ENCODE measurements around the gene STK32B. TPM values are rescaled to one million over a fixed set of nuclear protein-coding genes. Genes with fewer than 3 reads are reported as not detected.
A peak's percentile ranks its signal among the peaks of the same experiment; 100 is the strongest.

Gene STK32B
- total and polyA plus RNA-seq, 8 donors, result 0.61 to 5.5 (median 3.1) TPM

- no peak for DNase-seq
- 29 to 57% (median 42%) methylated on average over 4 of the region's 4 CpGs for WGBS, 5 donors
- H3K4me1 ChIP-seq, result peaks cover 3 to 21% (median 14%) of the 10 kb centered on the region in 4 donors
- no peaks in the 10 kb centered on the region for H3K36me3 ChIP-seq
- intact Hi-C loops (cut with DNase I; ENCODE audit: low total_unique reads), result no loop called here
- H3K27me3 ChIP-seq, result no peaks in the 10 kb centered on the region
- H3K4me3 ChIP-seq, result no peak overlapping the region
- H3K27ac ChIP-seq, result peak overlapping the region in 1 of 5 donors; percentile 53
- no peak for TF ChIP-seq EP300 (IDR thresholded peaks at IDR 0.05)
- no peak for TF ChIP-seq CTCF (IDR thresholded peaks at IDR 0.05)
- no peak for TF ChIP-seq POLR2AphosphoS5 (IDR thresholded peaks at IDR 0.05)
- no peak for TF ChIP-seq POLR2A (IDR thresholded peaks at IDR 0.05)
- peaks cover 0 to 11% (median 3%) of the 10 kb centered on the region in 4 donors for H3K9me3 ChIP-seq
Measured at GRCh38 chr4:5134620-5135019, 83.3 kb downstream of the STK32B start.

- H3K4me3 ChIP-seq, result no peak overlapping the region
- WGBS, 5 donors, result 73 to 83% (median 78%) methylated on average over 2 of the region's 2 CpGs
- no peak for DNase-seq
- peaks cover 3 to 21% (median 14%) of the 10 kb centered on the region in 4 donors for H3K4me1 ChIP-seq
- intact Hi-C loops (cut with DNase I; ENCODE audit: low total_unique reads), result no loop called here
- no peaks in the 10 kb centered on the region for H3K27me3 ChIP-seq
- peak overlapping the region in 3 of 5 donors; percentile 52 to 79 (median 56) for H3K27ac ChIP-seq
- no peak for TF ChIP-seq POLR2A (IDR thresholded peaks at IDR 0.05)
- TF ChIP-seq POLR2AphosphoS5 (IDR thresholded peaks at IDR 0.05), result no peak
- TF ChIP-seq CTCF (IDR thresholded peaks at IDR 0.05), result no peak
- no peak for TF ChIP-seq EP300 (IDR thresholded peaks at IDR 0.05)
- H3K36me3 ChIP-seq, result no peaks in the 10 kb centered on the region
- no peaks in the 10 kb centered on the region for H3K9me3 ChIP-seq
Measured at GRCh38 chr4:5137226-5137625, 85.9 kb downstream of the STK32B start.

- intact Hi-C loops (cut with DNase I; ENCODE audit: low total_unique reads), result no loop called here
- peak; percentile 37 to 69 for DNase-seq
- no peaks in the 10 kb centered on the region for H3K9me3 ChIP-seq
- H3K27me3 ChIP-seq, result no peaks in the 10 kb centered on the region
- 22 to 47% (median 30%) methylated on average over 9 of the region's 9 CpGs for WGBS, 5 donors
- no peak overlapping the region for H3K4me3 ChIP-seq
- no peaks in the 10 kb centered on the region for H3K36me3 ChIP-seq
- H3K27ac ChIP-seq, result peak overlapping the region; percentile 8 to 79 (median 52)
- peaks cover 3 to 21% (median 14%) of the 10 kb centered on the region in 4 donors for H3K4me1 ChIP-seq
- no peak for TF ChIP-seq CTCF (IDR thresholded peaks at IDR 0.05)
- TF ChIP-seq POLR2AphosphoS5 (IDR thresholded peaks at IDR 0.05), result peak in 1 of 3 donors; percentile 41
- no peak for TF ChIP-seq EP300 (IDR thresholded peaks at IDR 0.05)
Measured at GRCh38 chr4:5137927-5138326, 86.6 kb downstream of the STK32B start.

- H3K9me3 ChIP-seq, result no peaks in the 10 kb centered on the region
- H3K4me1 ChIP-seq, result peaks cover 3 to 21% (median 14%) of the 10 kb centered on the region in 4 donors
- no peaks in the 10 kb centered on the region for H3K36me3 ChIP-seq
- DNase-seq, result no peak
- 39 to 67% (median 61%) methylated on average over 3 of the region's 3 CpGs for WGBS, 5 donors
- H3K27ac ChIP-seq, result peak overlapping the region in 3 of 5 donors; percentile 10 to 79 (median 52)
- TF ChIP-seq POLR2AphosphoS5 (IDR thresholded peaks at IDR 0.05) (no peak), POLR2A (IDR thresholded peaks at IDR 0.05) (no peak), EP300 (IDR thresholded peaks at IDR 0.05) (no peak), CTCF (IDR thresholded peaks at IDR 0.05) (no peak)
- no peaks in the 10 kb centered on the region for H3K27me3 ChIP-seq
- H3K4me3 ChIP-seq, result no peak overlapping the region
- intact Hi-C loops (cut with DNase I; ENCODE audit: low total_unique reads), result no loop called here
Measured at GRCh38 chr4:5138389-5138788, 87.1 kb downstream of the STK32B start.

Measured in stomach (tissue), 9 donors.